H9 (cell line): ENCODE data around the gene ZNF440. TPM values are rescaled to one million over a fixed set of nuclear protein-coding genes. Genes with fewer than 3 reads are reported as not detected.

Experiments
- DNase-seq: peaks from one replicate; pipeline ENCODE4 v3.0.0-alpha.2; 2017
- H2AFZ ChIP-seq: one replicate; pipeline ENCODE4 v1.6.1; 2013; ENCODE audit warnings: mild to moderate bottlenecking, low read length, control low read depth, moderate library complexity
- H2AK5ac ChIP-seq: 2 replicates; pipeline ENCODE4 v1.6.1; 2013; ENCODE audit warnings: low read length, control low read depth, mixed read lengths; ENCODE audit not compliant: insufficient read length
- H2BK120ac ChIP-seq: one replicate; pipeline ENCODE4 v1.6.1; 2013; ENCODE audit warnings: low read depth, mild to moderate bottlenecking, low read length, control low read depth, inconsistent platforms; ENCODE audit not compliant: poor library complexity, severe bottlenecking
- H2BK12ac ChIP-seq: 2 replicates; pipeline ENCODE4 v1.6.1; 2013; ENCODE audit warnings: low read length, control low read depth, mixed read lengths, low read depth; ENCODE audit not compliant: insufficient read length
- H2BK15ac ChIP-seq: 2 replicates; pipeline ENCODE4 v1.6.1; 2013; ENCODE audit warnings: low read depth, low read length, control low read depth
- H2BK20ac ChIP-seq: one replicate; pipeline ENCODE4 v1.6.1; 2013; ENCODE audit warnings: low read depth, mild to moderate bottlenecking, low read length, control low read depth, inconsistent platforms; ENCODE audit not compliant: poor library complexity, severe bottlenecking
- H2BK5ac ChIP-seq: 2 replicates; pipeline ENCODE4 v1.6.1; 2013; ENCODE audit warnings: low read length, control low read depth, mixed read lengths; ENCODE audit not compliant: insufficient read length
- H3K14ac ChIP-seq: 2 replicates; pipeline ENCODE4 v1.6.1; 2013; ENCODE audit warnings: low read length, control low read depth; ENCODE audit not compliant: insufficient read depth
- H3K18ac ChIP-seq: 2 replicates; pipeline ENCODE4 v1.6.1; 2013; ENCODE audit warnings: low read depth, mild to moderate bottlenecking, mixed read lengths, low read length, control low read depth; ENCODE audit not compliant: insufficient read length
- H3K23ac ChIP-seq: 2 replicates; pipeline ENCODE4 v1.6.1; 2013; ENCODE audit warnings: low read length, control low read depth, mixed read lengths, low read depth; ENCODE audit not compliant: insufficient read length
- H3K23me2 ChIP-seq: 2 replicates; pipeline ENCODE4 v1.6.1; 2013; ENCODE audit warnings: low read depth, mild to moderate bottlenecking, mixed read lengths, low read length, control low read depth; ENCODE audit not compliant: insufficient read length, poor library complexity, severe bottlenecking
- H3K27ac ChIP-seq: 2 replicates; pipeline ENCODE4 v1.5.1; 2013; ENCODE audit warnings: low read length, control low read depth, mixed read lengths, low read depth; ENCODE audit not compliant: insufficient read length
- H3K27me3 ChIP-seq: 2 replicates; pipeline ENCODE4 v1.6.1; 2013; ENCODE audit warnings: low read length, control low read depth, inconsistent platforms; ENCODE audit not compliant: insufficient read depth
- H3K4ac ChIP-seq: 2 replicates; pipeline ENCODE4 v1.6.1; 2013; ENCODE audit warnings: low read depth, mild to moderate bottlenecking, control low read depth, inconsistent platforms, low read length, moderate library complexity
- H3K4me1 ChIP-seq: 2 replicates; pipeline ENCODE4 v1.6.1; 2013; ENCODE audit warnings: low read length, control low read depth, inconsistent platforms; ENCODE audit not compliant: insufficient read depth
- H3K4me2 ChIP-seq: 2 replicates; pipeline ENCODE4 v1.6.1; 2013; ENCODE audit warnings: low read length, control low read depth, mixed read lengths; ENCODE audit not compliant: insufficient read length, insufficient read depth
- H3K56ac ChIP-seq: 2 replicates; pipeline ENCODE4 v1.6.1; 2013; ENCODE audit warnings: low read depth, mild to moderate bottlenecking, mixed read lengths, low read length, control low read depth; ENCODE audit not compliant: insufficient read length
- H3K79me1 ChIP-seq: 2 replicates; pipeline ENCODE4 v1.6.1; 2013; ENCODE audit warnings: low read depth, mild to moderate bottlenecking, moderate library complexity, low read length, control low read depth, inconsistent platforms; ENCODE audit not compliant: insufficient read depth, poor library complexity, severe bottlenecking
- H3K79me2 ChIP-seq: 2 replicates; pipeline ENCODE4 v1.6.1; 2013; ENCODE audit warnings: low read length, control low read depth, inconsistent platforms; ENCODE audit not compliant: insufficient read depth
- H3K9ac ChIP-seq: 2 replicates; pipeline ENCODE4 v1.6.1; 2013; ENCODE audit warnings: low read length, control low read depth, mixed read lengths; ENCODE audit not compliant: insufficient read length; ENCODE audit errors: extremely low read depth
- H3K9me3 ChIP-seq: one replicate; pipeline ENCODE4 v1.6.1; 2013; ENCODE audit warnings: low read depth, low read length, inconsistent platforms; ENCODE audit not compliant: control insufficient read depth
- H3T11ph ChIP-seq: one replicate; pipeline ENCODE4 v1.6.1; 2013; ENCODE audit warnings: mild to moderate bottlenecking, low read length, control low read depth, inconsistent platforms
- H4K20me1 ChIP-seq: one replicate; pipeline ENCODE4 v1.6.1; 2013; ENCODE audit not compliant: control insufficient read depth, insufficient read length, insufficient read depth
- H4K5ac ChIP-seq: 2 replicates; pipeline ENCODE4 v1.6.1; 2013; ENCODE audit warnings: low read depth, mild to moderate bottlenecking, mixed read lengths, low read length, control low read depth; ENCODE audit not compliant: insufficient read length
- H4K8ac ChIP-seq: replicated peaks from 2 replicates; pipeline ENCODE4 v1.6.1; 2013; ENCODE audit warnings: low read length, control low read depth, mixed read lengths, low read depth; ENCODE audit not compliant: insufficient read length
- H4K91ac ChIP-seq: 2 replicates; pipeline ENCODE4 v1.6.1; 2013; ENCODE audit warnings: low read depth, mild to moderate bottlenecking, moderate library complexity, mixed read lengths, low read length, control low read depth; ENCODE audit not compliant: insufficient read length
- H3K27ac Mint-ChIP-seq, 3 experiments: 2 replicates in 2 of 3; 3 replicates in 1 of 3; pipeline ENCODE4 v1.8.0; 2020 to 2021; ENCODE audit warnings: mixed read lengths in 3 of 3, mild to moderate bottlenecking in 1 of 3, moderate library complexity in 1 of 3
- H3K27me3 Mint-ChIP-seq: 2 replicates; pipeline ENCODE4 v1.8.0; 2021; ENCODE audit warnings: low read depth, mild to moderate bottlenecking, moderate library complexity, mixed read lengths
- H3K36me3 Mint-ChIP-seq, 3 experiments: 2 replicates in 2 of 3; 3 replicates in 1 of 3; pipeline ENCODE4 v1.8.0; 2020 to 2021; ENCODE audit warnings: low read depth in 3 of 3, mixed read lengths in 3 of 3; ENCODE audit not compliant: insufficient read depth in 1 of 3
- H3K4me1 Mint-ChIP-seq, 2 experiments: 2 replicates each; pipeline ENCODE4 v1.8.0; 2020; ENCODE audit warnings: mixed read lengths in 2 of 2
- H3K4me3 Mint-ChIP-seq, 2 experiments: 2 replicates in 1 of 2; 3 replicates in 1 of 2; pipeline ENCODE4 v1.8.0; 2020 to 2021; ENCODE audit warnings: mild to moderate bottlenecking in 2 of 2, mixed read lengths in 2 of 2, moderate library complexity in 1 of 2
- H3K9me3 Mint-ChIP-seq, 2 experiments: 2 replicates in 1 of 2; 3 replicates in 1 of 2; pipeline ENCODE4 v1.8.0; 2020; ENCODE audit warnings: mild to moderate bottlenecking in 2 of 2, mixed read lengths in 2 of 2, moderate library complexity in 1 of 2
- WGBS: extraction: QIAGEN DNeasy Blood & Tissue Kit; methylation state at CpG from one replicate; pipeline ENCODE4 v1.1.7; 2013; ENCODE audit warnings: missing lambda C conversion rate, low lambda C conversion rate, mixed read lengths; ENCODE audit not compliant: insufficient read length; ENCODE audit errors: extremely low coverage; 5-methylcytosine and 5-hydroxymethylcytosine counted together
- total RNA-seq: library from RNA; stranded (reverse); gene quantifications from 2 replicates; pipeline ENCODE4 v1.2.1, GENCODE V29; 2021
- TF ChIP-seq, protein P1 (sequence below): fragments of 200-600 bp; sonication (generic); conservative IDR thresholded peaks from 3 replicates; pipeline ENCODE4 v1.8.0; 2021; ENCODE audit warnings: antibody characterized with exemption, mild to moderate bottlenecking

ZNF440 gene
- total RNA-seq, 1 experiment from 2014 or later: 4.1 TPM

DNA sequence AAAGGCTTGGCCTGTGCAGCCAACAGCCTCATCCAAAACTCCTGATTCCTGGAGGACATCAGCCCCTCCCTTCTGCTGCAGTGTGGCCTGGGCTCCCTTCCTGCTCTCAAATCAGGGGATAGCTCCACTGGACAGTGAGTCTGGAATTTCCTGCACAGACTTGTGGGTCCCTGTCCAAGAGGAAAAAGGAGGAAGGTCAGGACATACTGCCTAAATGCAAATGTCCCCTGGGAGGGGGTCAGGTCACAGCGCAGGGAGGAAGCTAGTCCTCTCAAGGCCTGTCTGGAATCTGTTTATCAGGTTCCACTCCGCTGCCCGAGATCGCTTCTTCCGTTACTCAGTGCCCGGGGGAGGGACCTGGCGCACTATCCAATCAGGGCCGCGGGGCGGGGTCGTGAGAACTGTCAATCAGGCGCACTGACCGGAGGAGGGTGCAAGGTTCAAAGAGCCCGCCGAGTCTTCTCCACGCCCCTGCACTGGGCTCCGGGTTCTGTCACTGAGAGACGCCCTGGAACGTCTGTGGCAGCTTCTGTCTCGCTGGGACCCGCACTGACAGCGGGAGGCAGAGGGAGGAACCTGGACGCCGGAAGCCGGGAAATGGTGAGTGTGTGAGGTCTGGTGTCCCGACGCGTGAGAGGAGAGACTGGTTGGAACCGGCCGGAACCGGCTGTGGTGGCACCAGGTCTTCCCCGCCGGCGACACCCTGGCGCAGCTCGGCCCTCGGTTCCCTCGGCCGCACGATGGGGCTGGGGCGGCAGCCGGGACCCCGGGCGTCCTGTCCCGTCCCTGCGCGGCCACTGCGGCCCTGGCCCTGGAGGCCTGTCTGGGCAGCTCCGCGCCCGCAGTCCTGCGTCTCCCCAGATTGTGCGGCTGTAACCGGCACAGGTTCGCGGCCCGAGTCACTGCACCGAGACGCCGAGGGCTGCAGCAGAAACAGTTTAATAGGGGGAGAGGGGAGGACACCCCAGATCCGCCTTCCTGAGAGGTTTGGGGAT lies 47.2 kb upstream of the ZNF440 start, which contains the start of gene ZNF441:
TSS of gene ZNF441 (plus strand) at position 404 of the 995 bp plus-strand sequence. CDS start at position 598, 194 bp downstream.
- no peak within 1 kb of the TSS for H3T11ph ChIP-seq
- no peak within 1 kb of the TSS for H2BK20ac ChIP-seq
- no peaks in the 10 kb centered on the region for H3K79me2 ChIP-seq
- no peak within 1 kb of the TSS for H2BK120ac ChIP-seq
- no peaks in the 10 kb centered on the region for H3K79me1 ChIP-seq
- no peak within 1 kb of the TSS for H3K27ac ChIP-seq
- H2AK5ac ChIP-seq: no peak within 1 kb of the TSS
- H4K20me1 ChIP-seq: no peaks in the 10 kb centered on the region
- H2BK12ac ChIP-seq: peak within 1 kb of the TSS; percentile 53
- H3K27me3 ChIP-seq: peaks cover 9% of the 10 kb centered on the region; the same call in 1 of the 2 replicates
- H3K27me3 Mint-ChIP-seq: peaks cover 67% of the 10 kb centered on the region
- peak within 1 kb of the TSS; percentile 97 for H3K18ac ChIP-seq
- peak within 1 kb of the TSS; percentile 93 for H3K14ac ChIP-seq
- peak within 1 kb of the TSS; percentile 95; the same call in 1 of the 2 replicates for H2BK15ac ChIP-seq
- no peak within 1 kb of the TSS for H3K56ac ChIP-seq
- H3K27ac Mint-ChIP-seq: no peak within 1 kb of the TSS; a peak in 1 of 7 replicates
- peak; percentile 92 for DNase-seq
- no peak within 1 kb of the TSS for H3K4ac ChIP-seq
- H3K4me1 ChIP-seq: no peaks in the 10 kb centered on the region
- TF ChIP-seq, protein P1, sequence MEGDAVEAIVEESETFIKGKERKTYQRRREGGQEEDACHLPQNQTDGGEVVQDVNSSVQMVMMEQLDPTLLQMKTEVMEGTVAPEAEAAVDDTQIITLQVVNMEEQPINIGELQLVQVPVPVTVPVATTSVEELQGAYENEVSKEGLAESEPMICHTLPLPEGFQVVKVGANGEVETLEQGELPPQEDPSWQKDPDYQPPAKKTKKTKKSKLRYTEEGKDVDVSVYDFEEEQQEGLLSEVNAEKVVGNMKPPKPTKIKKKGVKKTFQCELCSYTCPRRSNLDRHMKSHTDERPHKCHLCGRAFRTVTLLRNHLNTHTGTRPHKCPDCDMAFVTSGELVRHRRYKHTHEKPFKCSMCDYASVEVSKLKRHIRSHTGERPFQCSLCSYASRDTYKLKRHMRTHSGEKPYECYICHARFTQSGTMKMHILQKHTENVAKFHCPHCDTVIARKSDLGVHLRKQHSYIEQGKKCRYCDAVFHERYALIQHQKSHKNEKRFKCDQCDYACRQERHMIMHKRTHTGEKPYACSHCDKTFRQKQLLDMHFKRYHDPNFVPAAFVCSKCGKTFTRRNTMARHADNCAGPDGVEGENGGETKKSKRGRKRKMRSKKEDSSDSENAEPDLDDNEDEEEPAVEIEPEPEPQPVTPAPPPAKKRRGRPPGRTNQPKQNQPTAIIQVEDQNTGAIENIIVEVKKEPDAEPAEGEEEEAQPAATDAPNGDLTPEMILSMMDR: no peak
- H3K4me1 Mint-ChIP-seq: peaks cover 3% of the 10 kb centered on the region in 2 experiments; a peak in 3 of 4 replicates
- no peak within 1 kb of the TSS for H4K5ac ChIP-seq
- peak within 1 kb of the TSS; percentile 70 for H3K9ac ChIP-seq
- peak within 1 kb of the TSS; percentile 59 for H3K4me2 ChIP-seq
- no peak within 1 kb of the TSS for H4K8ac ChIP-seq
- no peak within 1 kb of the TSS for H3K23ac ChIP-seq
- no peak within 1 kb of the TSS for H2BK5ac ChIP-seq
- peaks cover under 1 to 10% (median 4%) of the 10 kb centered on the region in 3 experiments; a peak in 6 of 7 replicates for H3K36me3 Mint-ChIP-seq
- no CpG with 5 or more reads among the region's 61 CpGs for WGBS
- no peak within 1 kb of the TSS for H4K91ac ChIP-seq
- peaks cover 12% of the 10 kb centered on the region for H3K23me2 ChIP-seq
- H3K9me3 Mint-ChIP-seq: peaks cover 31 to 33% of the 10 kb centered on the region in 2 experiments
- H3K9me3 ChIP-seq: no peaks in the 10 kb centered on the region
- peak within 1 kb of the TSS; percentile 90 to 95 for H3K4me3 Mint-ChIP-seq
- peak within 1 kb of the TSS; percentile 96 for H2AFZ ChIP-seq
